Esophagus squamous epithelium (tissue), 5 donors: ENCODE results near the gene TIPARP. TPM values are rescaled to one million over a fixed set of nuclear protein-coding genes. Genes with fewer than 3 reads are reported as not detected.

Experiments
- DNase-seq: peaks from one replicate; lab custom pipeline; 2025; lab: John Stamatoyannopoulos, UW
- H3K27ac ChIP-seq, 4 donors: fragments of 200-600 bp; sonication (generic); one replicate each; pipeline ENCODE4 v1.5.1; 2016 to 2019; ENCODE audit warnings: mild to moderate bottlenecking in 1 of 4
- H3K27me3 ChIP-seq, 4 donors: fragments of 200-600 bp; sonication (generic); 1 replicate in 3 of 4; 2 replicates in 1 of 4; pipeline versions ENCODE4 v1.5.1 to v1.6.0; 2017 to 2021; ENCODE audit warnings: antibody characterized with exemption in 1 of 4
- H3K36me3 ChIP-seq, 3 donors: fragments of 200-600 bp; sonication (generic); one replicate each; pipeline ENCODE4 v1.5.1; 2016 to 2019
- H3K4me1 ChIP-seq, 3 donors: fragments of 200-600 bp; sonication (generic); one replicate each; pipeline ENCODE4 v1.5.1; 2017 to 2019
- H3K4me3 ChIP-seq, 4 donors: fragments of 200-600 bp; sonication (generic); 1 replicate in 3 of 4; 2 replicates in 1 of 4; pipeline ENCODE4 v1.5.1; 2016 to 2019; ENCODE audit warnings: mild to moderate bottlenecking in 2 of 4, moderate library complexity in 1 of 4
- H3K9me3 ChIP-seq, 3 donors: fragments of 200-600 bp; sonication (generic); one replicate each; pipeline ENCODE4 v1.5.1; 2016 to 2019
- POLR2A ChIP-seq, 4 donors: fragments of 450-650 bp; IDR thresholded peaks; one replicate each; pipeline ENCODE4 v1.6.1; 2017; ENCODE audit warnings: antibody characterized with exemption in 4 of 4, mild to moderate bottlenecking in 4 of 4, moderate library complexity in 3 of 4
- WGBS, 2 donors: methylation state at CpG; one replicate each; pipeline ENCODE4 v1.1.5; 2018; 5-methylcytosine and 5-hydroxymethylcytosine counted together
- intact Hi-C: fragments of 100-400 bp; cut with DNase I; formaldehyde crosslinking; loops from one replicate; pipeline ENCODE4 v1.15.0; 2022
- total RNA-seq, 4 donors: library from RNA; depleted of rRNA; stranded (reverse); fragments of >200 nt; gene quantifications; one replicate each; pipeline ENCODE4 v1.1.0, GENCODE V29; 2016
- TF ChIP-seq, protein P1 (sequence below), 6 experiments: fragments of 450-650 bp in 4 of 6; fragments of 200-600 bp in 2 of 6; sonication (generic) in 2 of 6; IDR thresholded peaks; one replicate each; pipeline ENCODE4 v1.5.1; 2016 to 2019; ENCODE audit warnings: antibody characterized with exemption in 6 of 6, mild to moderate bottlenecking in 4 of 6, moderate library complexity in 4 of 6
- donor health status: DM: yes; HTN: yes; CAD: no.

Gene TIPARP
- total RNA-seq, 4 donors from 2014 or later = 28.0 to 40.4 (median 38.0) TPM

DNA sequence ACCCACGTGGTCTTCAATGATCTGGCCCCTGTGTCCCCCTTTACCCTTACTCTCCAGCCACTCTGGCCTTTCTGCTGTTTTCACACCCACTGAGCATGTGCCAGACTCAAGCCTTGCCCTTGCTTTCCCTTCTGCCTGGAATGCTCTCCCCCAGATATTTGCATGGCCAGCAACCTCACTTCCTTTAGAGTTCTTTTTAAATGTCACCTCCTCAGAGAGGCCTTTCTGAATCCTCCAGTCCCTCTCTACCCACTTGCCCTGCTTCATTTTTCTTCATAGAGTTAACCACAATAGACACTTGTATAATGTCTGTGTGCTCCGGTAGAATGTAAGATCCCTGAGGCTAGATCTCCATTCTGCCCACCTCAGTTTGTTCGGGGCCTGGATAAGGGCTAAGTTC, 39.4 kb upstream of the TIPARP start:
- H3K36me3 ChIP-seq = no peaks in the 10 kb centered on the region
- no peaks in the 10 kb centered on the region for H3K27me3 ChIP-seq
- whole genome bisulfite sequencing, 2 donors = 81 to 86% methylated on average over 3 of the region's 3 CpGs
- no peak overlapping the region for H3K27ac ChIP-seq
- DNase-seq = no peak
- H3K9me3 ChIP-seq = no peaks in the 10 kb centered on the region
- intact Hi-C loops = no loop called here
- no peak for TF ChIP-seq POLR2A (IDR thresholded peaks at IDR 0.05)
- TF ChIP-seq, protein P1, sequence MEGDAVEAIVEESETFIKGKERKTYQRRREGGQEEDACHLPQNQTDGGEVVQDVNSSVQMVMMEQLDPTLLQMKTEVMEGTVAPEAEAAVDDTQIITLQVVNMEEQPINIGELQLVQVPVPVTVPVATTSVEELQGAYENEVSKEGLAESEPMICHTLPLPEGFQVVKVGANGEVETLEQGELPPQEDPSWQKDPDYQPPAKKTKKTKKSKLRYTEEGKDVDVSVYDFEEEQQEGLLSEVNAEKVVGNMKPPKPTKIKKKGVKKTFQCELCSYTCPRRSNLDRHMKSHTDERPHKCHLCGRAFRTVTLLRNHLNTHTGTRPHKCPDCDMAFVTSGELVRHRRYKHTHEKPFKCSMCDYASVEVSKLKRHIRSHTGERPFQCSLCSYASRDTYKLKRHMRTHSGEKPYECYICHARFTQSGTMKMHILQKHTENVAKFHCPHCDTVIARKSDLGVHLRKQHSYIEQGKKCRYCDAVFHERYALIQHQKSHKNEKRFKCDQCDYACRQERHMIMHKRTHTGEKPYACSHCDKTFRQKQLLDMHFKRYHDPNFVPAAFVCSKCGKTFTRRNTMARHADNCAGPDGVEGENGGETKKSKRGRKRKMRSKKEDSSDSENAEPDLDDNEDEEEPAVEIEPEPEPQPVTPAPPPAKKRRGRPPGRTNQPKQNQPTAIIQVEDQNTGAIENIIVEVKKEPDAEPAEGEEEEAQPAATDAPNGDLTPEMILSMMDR (IDR thresholded peaks at IDR 0.05) = no peak
- H3K4me1 ChIP-seq = peaks cover 0 to 5% (median 0%) of the 10 kb centered on the region in 3 donors
- no peak overlapping the region for H3K4me3 ChIP-seq

- H3K4me1 ChIP-seq = peaks cover 0 to under 1% (median 0%) of the 10 kb centered on the region in 3 donors
- H3K27ac ChIP-seq = no peak overlapping the region
- TF ChIP-seq, protein P1 (IDR thresholded peaks at IDR 0.05) = no peak
- no peak for TF ChIP-seq POLR2A (IDR thresholded peaks at IDR 0.05)
- H3K27me3 ChIP-seq = peaks cover 0 to 3% (median 0%) of the 10 kb centered on the region in 4 donors
- H3K36me3 ChIP-seq = no peaks in the 10 kb centered on the region
- 69 to 75% methylated on average over 3 of the region's 3 CpGs for WGBS, 2 donors
- DNase-seq = no peak
- no peaks in the 10 kb centered on the region for H3K9me3 ChIP-seq
- intact Hi-C loops = no loop called here
- H3K4me3 ChIP-seq = no peak overlapping the region
Measured at GRCh38 chr3:156635973-156636372, 38.4 kb upstream of the TIPARP start.

DNA sequence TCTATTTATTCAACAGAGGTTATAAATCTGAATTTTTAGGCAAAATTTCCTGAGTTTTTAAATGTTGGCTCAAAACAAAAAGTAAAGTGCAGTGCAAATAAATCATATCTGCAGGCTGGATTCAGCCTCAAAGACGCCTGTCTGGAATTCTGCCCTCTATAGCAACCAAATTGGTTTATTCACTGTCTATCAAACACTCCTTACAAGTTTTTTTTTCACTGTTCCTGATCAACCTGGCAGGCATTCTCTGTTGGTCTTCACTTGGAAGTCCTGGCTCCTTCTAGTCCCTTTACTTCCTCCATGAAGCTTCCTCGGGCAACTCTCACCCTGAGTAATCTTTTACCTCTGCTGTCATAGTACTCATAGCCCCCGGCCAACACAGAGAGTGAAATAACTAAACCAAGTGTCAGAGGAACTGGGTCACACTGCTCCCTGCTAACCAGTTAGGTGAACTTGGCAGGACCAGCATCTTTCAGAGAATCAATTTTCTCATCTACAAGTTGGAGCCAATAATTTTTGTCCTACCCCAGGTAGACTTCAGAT, 36.8 kb upstream of the TIPARP start:
- Histone ChIP-seq H3K27ac (no peak overlapping the region), H3K27me3 (peaks cover 0 to 3% (median 0%) of the 10 kb centered on the region in 4 donors), H3K9me3 (no peaks in the 10 kb centered on the region), H3K36me3 (no peaks in the 10 kb centered on the region), H3K4me3 (no peak overlapping the region), H3K4me1 (no peaks in the 10 kb centered on the region)
- no peak for DNase-seq
- intact Hi-C loops = no loop called here
- TF ChIP-seq, protein P1 (IDR thresholded peaks at IDR 0.05) = no peak
- no peak for TF ChIP-seq POLR2A (IDR thresholded peaks at IDR 0.05)
- 16 to 48% methylated on average over 3 of the region's 3 CpGs for WGBS, 2 donors

DNA sequence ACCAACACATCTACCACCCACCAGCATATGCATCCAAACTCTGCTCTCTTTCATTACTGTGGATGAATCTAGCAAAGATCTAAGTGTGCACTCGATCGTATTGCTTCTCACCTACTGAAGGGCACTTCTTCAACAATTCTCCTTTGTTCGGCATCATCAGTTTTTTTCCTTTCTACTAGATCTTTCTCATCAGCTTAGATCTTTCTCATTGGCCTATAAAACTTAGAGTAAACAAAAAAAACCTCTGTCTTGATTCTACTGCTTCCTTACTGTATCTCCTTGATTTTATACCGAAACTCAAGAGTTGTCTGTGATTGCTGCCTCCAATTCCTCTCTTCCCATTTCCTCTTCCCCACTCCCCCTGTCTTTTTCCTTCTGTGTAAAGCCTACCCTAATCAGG, 36.1 kb upstream of the TIPARP start:
- H3K4me3 ChIP-seq = no peak overlapping the region
- H3K27ac ChIP-seq = no peak overlapping the region
- intact Hi-C loops = no loop called here
- peaks cover 0 to 6% (median 0%) of the 10 kb centered on the region in 4 donors for H3K27me3 ChIP-seq
- no peaks in the 10 kb centered on the region for H3K36me3 ChIP-seq
- TF ChIP-seq POLR2A (IDR thresholded peaks at IDR 0.05) = no peak
- TF ChIP-seq, protein P1 (IDR thresholded peaks at IDR 0.05) = no peak
- 89 to 97% methylated on average over 3 of the region's 4 CpGs for WGBS, 2 donors
- no peaks in the 10 kb centered on the region for H3K9me3 ChIP-seq
- no peak for DNase-seq
- peaks cover 0 to 3% (median 0%) of the 10 kb centered on the region in 3 donors for H3K4me1 ChIP-seq

DNA sequence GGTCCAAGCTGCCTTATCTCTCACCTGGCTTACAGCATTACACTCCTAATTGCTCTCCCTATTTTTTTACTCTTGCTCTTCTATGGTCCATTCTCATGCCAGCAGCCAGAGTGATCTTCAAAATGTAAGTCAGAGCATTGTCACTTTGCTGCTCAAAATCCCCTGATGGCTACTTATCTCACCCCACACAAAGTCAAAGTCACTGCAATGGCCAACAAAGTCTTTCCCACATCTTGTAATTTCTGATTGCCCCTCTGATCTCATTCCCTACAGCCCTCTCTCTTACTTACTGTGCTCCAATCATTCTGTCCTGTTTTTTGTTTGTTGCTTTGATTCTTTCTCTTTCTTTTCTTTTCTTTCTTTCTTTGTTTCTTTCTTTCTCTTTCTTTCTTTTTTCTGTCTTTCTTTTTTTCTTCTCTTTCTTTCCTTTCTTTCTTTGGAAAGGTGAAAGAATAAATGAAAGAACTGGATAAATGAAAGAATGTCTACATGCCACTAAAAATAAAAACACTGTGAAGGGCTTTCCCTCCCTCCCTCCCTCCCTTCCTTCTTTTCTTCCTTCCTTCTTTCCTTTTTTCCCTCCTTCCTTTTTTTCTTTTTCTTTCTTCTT, 34.9 kb upstream of the TIPARP start:
- no peak overlapping the region for H3K27ac ChIP-seq
- TF ChIP-seq, protein P1 (IDR thresholded peaks at IDR 0.05) = no peak
- TF ChIP-seq POLR2A (IDR thresholded peaks at IDR 0.05) = no peak
- peaks cover 0 to 5% (median 0%) of the 10 kb centered on the region in 3 donors for H3K4me1 ChIP-seq

More for the DNA sequence above, 34.9 kb upstream of the TIPARP start:
- no peak overlapping the region for H3K4me3 ChIP-seq
- intact Hi-C loops = no loop called here
- H3K36me3 ChIP-seq = no peaks in the 10 kb centered on the region
- DNase-seq = no peak
- H3K27me3 ChIP-seq = peaks cover 0 to 13% (median 0%) of the 10 kb centered on the region in 4 donors
- H3K9me3 ChIP-seq = no peaks in the 10 kb centered on the region
